DMS79 (cell line): ENCODE measurements around the gene ANKS1B.

ENCODE experiments used
- DNase-seq: peaks from one replicate; lab custom pipeline; 2025; lab: John Stamatoyannopoulos, UW

Gene ANKS1B

DNA sequence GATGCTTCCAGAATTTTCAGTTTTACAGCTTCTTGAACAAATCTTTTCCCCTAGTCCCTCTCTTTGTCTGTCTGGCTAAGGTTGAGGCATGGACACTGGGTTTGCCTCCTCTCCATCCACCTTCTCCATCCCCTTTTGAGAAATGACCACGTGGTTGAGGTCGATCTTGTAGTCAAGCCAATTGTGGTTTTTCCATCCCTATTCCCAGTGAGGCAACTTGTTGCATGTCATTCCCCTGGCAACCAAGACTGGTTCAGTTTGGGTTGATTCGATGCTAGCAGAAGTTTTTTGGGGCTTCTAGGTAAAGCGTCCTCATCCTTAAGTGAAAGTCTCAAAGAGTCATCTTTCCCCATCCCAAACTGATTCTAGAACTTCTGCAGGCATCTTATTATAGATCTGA lies 1038.9 kb downstream of the ANKS1B start:
- DNase-seq: no peak

DNA sequence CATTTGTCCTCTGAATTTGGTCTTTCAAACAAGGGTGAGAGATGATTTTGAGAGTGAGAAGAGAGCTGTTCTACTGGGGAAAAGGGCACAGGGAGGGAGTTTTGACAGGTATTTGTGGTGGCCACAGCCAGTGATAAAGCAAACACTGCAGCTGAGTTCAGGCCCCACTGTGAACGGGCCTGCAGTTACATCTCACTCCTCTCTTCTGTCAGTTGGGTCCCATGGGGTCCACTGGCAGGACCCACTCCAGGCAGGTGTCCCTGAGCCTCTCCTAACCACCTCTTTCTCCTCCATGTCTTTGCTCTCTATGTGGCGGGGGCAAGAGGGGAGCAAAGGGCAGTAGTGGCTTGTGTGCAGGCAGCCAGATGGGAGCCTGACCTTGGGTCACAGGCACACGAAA lies 1044.8 kb downstream of the ANKS1B start:
- DNase-seq: no peak

GRCh38 chr12:98939350-98939749 lies 1045.4 kb downstream of the ANKS1B start:
- no peak for DNase-seq

DNA sequence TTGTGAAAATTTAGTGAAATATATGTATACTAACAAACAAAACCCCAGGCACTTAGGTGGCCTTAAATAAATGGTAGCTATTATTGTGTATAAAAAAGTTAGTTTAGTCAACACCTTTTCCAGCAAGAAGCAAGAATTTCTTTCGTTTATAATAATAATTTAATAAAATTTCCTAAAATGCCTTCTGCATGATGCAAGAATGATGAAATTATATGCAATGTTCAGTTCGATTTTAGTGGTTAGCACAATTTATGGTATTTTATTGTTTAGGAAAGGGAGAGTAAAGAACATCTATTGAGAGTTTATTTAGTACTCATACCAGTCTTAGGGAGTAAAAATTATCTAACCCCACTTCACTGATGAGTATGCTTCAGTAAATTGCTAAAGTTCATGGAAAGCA lies 1048.9 kb downstream of the ANKS1B start:
- DNase-seq: no peak

DNA sequence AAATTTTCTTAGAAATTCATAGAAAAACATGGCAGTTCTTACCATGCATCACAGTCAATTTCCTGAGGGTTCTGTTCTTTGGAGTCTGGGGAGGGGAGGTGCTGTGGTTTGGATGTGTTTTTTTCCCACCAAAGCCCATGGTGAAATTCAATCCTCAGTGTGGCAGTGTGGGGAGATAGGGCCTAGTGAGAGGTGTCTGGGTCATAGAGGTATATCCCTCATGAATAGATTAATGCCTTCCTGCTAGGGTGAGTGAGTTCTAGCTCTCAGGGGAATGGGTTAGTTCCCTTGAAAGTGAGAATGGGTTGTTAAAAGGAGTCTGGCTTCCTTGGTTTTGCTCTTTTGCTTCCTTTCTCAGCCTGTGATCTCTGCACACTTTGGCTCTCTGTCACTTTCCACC lies 1061.9 kb downstream of the ANKS1B start:
- no peak for DNase-seq

- no peak for DNase-seq
Measured at GRCh38 chr12:98918176-98918863, 1066.4 kb downstream of the ANKS1B start.

DNA sequence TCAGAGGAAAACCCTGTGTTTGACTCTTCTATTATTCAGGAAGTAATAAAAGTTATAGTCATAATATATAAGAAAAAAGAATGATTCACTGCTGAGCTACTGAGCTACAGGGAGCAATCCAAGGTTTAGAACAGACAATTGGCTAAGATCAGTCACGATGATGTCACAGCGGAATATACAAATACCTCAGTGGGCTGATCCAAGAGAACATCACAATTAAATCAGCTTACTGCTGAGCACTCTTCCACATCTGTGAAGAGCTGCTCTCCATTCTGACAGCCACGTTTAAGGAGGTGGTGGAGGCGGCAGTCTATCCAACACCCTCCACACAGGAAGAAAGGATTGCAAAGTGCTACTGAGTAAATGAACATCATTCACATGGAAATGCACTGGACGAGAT lies 1068.6 kb downstream of the ANKS1B start:
- no peak for DNase-seq

- no peak for DNase-seq
Measured at GRCh38 chr12:98912401-98912974, 1072.2 kb downstream of the ANKS1B start.

- DNase-seq: no peak
Measured at GRCh38 chr12:98911396-98911795, 1073.3 kb downstream of the ANKS1B start.

DNA sequence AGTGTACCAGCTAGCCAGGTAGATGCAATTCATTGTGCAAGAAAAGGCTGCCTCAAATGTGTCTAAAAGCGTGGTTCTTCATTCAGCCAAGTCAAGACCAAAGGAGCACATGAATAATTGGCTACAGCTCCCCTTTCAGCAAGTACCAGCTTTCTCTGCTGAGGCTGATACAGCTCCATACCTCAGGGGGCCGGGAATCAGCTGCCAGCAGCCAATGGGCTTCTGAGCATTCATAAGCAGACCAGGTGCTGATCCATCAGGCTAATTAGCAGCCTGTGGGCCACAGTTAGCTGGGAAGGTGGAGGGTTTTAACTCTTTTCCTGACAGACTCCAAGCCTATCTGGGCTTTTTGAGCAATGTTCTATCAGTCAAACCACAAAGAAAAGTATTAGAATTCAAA lies 1075.0 kb downstream of the ANKS1B start:
- no peak for DNase-seq

- no peak for DNase-seq
Measured at GRCh38 chr12:98908866-98909265, 1075.9 kb downstream of the ANKS1B start.

DNA sequence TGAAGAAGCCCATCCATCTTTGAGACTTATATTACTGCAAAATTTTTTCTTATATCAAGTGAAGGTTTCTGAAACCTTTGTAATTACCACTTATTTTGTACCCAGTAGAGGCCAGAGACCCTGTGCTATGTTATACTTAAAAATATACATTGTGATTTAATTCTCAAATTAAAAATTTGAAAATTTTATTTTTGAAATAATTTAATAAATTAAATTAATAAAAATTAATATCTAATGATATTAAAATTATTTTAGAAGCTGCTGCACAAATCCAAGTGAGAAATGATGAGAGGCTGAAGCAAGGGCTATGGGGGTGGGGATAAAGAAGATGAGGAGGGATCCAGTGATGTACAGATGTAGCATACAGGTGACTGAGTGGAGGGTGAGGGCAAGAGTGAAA lies 1080.9 kb downstream of the ANKS1B start:
- DNase-seq: no peak

- no peak for DNase-seq
Measured at GRCh38 chr12:98901189-98901588, 1083.5 kb downstream of the ANKS1B start.

DNA sequence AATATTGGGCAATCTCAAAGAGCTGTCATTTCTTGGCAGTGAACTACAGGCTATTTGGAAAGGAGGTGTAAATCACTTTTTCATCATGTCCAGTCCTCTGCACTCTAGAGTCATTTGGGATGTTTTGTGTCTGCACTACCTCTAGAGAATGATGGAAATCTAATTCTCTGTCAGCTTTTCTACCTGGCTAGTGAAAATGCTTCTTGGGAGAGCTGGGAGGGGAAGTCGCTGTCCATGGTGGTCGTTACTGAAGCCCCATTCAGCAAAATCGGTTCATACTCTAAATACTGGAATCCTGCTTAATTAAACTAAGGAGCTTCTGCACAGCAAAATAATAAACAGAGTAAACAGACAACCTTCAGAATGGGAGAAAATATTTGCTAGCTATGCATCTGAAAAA lies 1087.8 kb downstream of the ANKS1B start:
- DNase-seq: no peak

- no peak for DNase-seq
Measured at GRCh38 chr12:98895086-98895651, 1089.6 kb downstream of the ANKS1B start.

DNA sequence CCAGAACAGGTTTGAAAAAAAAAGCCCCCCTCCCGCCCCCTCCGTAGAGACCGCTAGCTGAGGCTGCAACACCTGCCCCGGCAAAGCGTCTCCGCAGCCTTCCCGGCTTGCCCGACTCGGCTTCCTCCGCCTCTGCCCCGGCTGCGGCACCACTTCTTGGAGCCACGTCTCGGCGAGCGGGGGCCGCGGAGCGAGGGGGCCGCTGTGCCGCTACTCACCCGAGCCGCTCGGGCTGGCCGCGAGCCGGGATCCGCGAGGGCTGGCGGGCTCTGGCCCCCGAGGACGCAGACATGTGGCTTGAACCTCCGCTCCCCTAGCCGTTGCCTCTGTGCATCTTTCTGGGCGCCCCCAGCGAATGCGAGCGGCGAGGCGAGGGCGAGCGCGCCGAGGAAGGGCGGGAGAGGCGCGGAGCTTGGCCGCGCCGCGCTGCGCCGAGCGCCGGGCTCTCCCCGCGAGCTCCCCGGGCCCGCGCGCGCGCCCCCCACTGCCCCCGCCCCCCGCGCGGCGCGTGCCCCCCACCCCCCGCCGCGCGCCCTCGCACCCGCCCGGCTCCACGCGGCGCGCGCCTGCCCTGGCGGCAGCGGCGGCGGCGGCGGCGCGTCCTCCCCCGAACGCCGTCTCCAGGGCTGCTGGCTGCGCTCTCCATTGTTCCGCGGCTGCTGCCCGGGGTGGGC lies 1090.2 kb downstream of the ANKS1B start:
- no peak for DNase-seq

DNA sequence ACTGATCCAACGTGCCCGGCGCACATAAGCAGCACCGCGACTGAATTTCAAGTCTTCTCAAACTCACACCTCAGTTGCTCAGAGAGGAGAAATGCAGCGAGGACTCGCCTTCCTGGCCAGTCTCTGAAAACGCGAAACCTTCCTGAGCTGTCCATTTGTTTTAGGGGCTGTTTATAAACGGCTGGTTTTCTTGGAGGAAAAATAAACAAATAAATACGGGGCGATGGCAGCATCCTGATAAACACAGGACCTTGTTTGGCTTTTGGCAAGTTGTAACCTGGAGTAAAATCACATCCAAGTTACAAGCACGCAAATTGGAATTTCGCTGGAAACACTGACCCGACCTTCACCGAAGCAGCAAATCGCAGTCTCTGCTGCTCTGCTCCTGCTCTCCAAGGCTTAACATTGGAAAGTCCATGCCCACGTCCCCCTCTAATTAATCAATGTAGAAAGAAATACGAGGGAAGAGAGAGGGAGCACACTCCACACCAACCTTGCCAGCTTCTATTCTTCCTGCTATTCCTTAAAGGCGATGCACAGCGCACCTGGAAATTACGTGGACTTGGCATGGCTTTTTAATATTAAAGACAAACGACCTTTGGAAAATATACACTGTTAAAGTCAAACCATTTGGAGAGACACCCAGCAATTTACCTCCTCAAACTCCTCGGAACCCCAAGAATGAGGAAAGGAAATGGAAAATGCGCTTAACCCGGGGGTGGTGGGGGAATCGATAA lies 1090.9 kb downstream of the ANKS1B start:
- no peak for DNase-seq

DNA sequence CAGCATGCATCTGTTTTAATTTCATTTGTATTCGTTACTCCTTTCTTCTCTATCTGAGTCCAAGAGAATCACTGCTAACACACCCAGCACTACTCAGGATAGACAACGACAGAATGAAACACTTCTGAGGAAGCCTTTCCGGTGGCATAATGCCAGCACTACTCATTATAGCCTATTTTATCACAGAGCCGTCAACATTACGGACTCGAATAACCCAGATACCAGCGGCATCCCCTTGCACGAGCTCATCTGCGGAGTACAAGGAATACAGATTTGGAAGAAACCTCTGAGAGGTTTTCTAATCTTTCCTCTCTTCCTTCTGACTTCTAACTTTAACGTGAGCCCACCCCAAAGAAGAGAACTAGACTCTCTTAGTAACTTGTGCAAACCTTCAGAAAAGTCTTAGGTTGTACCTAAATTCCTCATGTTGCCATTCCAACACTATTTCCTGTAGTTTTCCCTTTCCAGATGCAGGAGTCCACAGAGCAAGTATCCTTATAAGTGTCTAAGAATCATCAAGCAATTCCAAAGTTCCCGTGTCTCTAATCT lies 1091.5 kb downstream of the ANKS1B start:
- no peak for DNase-seq

- DNase-seq: no peak
Measured at GRCh38 chr12:98885778-98886177, 1099.0 kb downstream of the ANKS1B start.

DNA sequence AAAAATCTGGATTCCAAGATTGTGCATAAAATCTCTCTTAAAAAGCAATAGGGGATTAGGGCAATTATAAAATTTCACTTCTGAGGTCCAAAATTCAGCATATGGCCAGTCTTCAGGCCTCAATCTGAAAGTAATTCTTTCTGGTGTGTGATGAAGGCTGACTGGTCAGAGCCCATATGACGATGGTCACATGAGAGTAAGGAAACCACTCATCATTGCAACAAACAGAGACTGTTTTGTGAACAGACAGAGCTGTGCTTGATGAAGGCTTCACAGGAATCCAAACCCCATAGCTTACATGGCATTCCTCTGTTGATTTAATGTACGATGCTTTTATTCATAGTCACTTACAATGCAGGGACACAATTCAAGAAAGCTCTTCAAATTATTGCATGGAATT lies 1101.5 kb downstream of the ANKS1B start:
- no peak for DNase-seq

DNA sequence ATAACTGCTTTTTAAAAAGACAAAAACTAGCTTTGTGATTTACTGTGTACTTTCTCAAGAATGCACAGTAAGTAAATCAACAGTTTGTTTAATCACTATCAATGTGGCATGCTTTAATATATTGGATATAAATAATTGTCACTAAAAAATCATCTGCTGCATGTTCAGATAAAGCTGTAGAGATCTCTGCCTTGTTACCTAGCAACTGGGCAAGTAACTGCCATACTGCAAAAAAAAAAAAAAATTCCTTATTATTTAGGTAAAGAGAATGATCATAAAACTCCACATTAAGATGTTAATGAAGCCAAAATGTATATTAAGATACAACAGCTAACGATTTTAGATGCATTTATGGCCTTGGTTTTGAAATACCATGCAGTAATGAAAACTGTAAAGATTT lies 1102.2 kb downstream of the ANKS1B start:
- no peak for DNase-seq

DNA sequence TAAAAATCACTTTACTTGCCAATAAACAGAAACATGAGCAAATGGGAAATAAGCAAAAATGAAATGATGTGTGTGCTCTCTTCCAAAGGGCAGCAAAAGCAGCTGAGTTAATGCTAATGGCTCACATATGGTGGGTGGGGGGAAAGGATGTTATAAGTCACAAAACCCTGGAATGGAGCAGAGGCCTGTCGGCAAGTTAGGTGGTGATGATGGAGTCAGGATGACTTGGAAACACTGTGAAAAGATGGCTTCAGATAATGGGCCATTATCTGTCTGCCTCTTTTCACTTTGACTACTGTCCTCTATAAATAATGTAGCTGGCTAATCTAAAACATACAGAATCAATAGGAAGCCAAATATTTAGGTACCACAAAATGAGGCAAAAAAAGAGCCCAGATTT lies 1111.0 kb downstream of the ANKS1B start:
- DNase-seq: no peak
